ENCODE measurements around the gene AVP.

Gene AVP

GRCh38 chr20:3047486-3048419, 36.8 kb downstream of the AVP start:
- no peak for DNase-seq

DNA sequence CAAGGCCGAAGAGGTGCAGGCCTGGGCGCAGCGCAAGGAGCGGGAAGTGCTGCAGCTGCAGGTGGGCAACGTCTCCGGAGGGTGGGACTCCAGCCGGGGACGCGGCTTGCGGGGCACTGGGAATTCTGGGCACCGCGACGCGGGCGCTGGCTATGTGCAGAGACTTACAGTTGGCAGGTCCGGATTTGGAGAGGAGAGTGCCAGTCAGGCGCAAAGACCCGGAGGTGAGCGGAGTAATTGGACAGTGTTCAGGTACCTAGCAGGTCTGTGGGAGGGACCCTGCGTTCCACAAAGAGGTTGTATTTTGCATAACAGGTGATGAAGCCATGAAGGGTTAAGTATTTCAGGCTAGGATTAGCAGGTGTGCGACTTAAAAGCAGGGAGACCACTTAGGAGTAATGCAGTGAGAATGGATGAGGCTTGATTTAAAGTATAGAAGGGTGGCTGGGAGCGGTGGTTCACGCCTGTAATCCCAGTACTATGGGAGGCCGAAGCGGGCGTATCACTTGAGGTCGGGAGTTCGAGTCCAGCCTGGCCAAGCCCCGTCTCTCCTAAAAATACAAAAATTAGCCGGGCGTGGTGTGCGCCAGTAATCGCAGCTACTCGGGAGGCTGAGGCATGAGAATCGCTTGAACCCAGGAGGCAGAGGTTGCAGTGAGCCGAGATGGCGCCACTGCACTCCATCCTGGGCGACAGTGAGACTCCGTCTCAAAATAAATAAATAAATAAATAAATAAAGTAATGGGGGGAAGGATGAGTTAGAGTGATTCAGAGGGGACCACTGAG, 37.7 kb downstream of the AVP start:
- peak; percentile 68 for DNase-seq

- DNase-seq, result no peak
Observed at GRCh38 chr20:3045816-3046676, 38.5 kb downstream of the AVP start, which contains the start of gene MRPS26. Gene MRPS26 (plus strand): TSS chr20:3046052. CDS start chr20:3046069, 17 bp downstream.

DNA sequence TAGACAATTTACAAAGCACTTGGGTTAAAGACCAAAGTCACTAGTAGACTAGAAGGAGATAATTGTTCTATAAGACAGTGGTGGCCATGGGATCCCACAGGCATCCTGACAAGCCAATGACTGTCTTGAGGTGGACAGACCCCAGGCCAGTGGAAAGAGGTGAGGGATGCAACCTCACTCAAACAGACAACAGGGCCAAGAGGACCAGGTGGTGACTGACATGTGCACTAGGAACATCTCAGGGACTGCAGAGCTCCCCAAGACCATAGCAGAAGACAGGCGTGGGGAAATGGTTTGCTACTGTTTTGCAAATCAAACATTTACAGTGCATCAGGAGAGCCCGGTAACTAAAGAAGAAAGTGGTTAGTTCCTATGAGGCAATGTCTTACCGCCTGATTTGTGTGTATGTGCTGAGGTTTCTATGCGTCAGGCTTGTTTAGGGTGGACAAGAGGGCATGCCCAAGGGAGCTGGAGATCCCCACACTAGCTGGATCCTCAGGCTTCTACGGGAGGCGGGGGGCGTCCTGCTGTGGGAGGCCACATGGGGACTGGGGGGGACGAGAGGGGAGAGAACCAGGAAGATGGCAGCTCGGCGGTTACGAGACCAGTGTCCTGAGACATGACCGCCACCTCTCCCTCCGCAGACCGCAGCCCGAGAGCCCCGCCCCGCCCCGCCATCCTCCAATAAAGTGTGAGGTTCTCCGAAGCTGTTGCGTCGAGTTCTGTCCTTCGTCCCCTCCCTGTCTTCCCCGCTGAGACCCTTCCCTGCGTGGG, 39.3 kb downstream of the AVP start:
- no peak for DNase-seq

GRCh38 chr20:3044336-3044965, 40.1 kb downstream of the AVP start:
- no peak for DNase-seq

GRCh38 chr20:3043322-3043721, 41.2 kb downstream of the AVP start, which contains the start of gene GNRH2:
Gene GNRH2 (plus strand): TSS chr20:3043622. CDS start chr20:3044415, 793 bp downstream.
- no peak for DNase-seq

DNA sequence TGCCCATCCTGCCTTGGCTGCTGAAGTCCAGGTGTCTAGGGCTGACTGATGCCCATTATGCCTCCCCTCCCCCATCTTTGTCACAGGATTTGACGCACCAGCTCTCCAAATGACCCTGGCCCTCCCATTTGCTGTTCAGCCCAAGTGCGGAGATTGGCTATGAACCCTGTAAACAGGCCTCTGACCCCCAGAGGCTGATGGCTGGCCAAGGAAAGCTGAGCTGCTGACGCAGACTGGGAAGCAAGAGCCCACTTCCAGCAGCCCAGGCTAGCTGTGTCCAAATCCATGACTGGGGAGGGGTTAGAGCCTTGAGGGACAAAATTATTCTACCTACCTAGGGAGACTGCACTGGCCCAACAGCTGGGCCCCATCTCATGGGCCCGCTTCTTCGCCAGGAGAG, 41.9 kb downstream of the AVP start:
- no peak for DNase-seq

GRCh38 chr20:3041854-3042409, 42.6 kb downstream of the AVP start:
- no peak for DNase-seq

- DNase-seq, result no peak
Observed at GRCh38 chr20:3040086-3040485, 44.4 kb downstream of the AVP start.

DNA sequence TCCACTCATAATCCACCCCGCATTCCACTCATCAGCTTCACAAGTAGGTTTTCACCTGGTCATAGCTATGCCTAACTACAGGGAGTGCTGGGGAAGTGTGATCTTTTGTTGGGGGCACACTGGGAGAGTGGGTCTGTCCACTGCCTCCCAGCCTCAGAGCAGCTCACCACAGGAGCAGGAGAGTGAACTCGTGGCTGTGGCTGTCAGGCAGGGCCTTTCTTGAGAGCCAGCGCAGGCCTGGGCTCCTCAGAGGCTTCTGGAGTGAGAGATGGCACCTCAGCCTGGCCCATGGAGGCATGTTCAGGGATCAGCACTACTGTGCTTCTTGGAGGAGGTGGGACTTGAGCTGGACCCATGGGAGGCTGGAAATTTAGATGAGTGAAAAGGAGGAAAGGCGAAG, 45.1 kb downstream of the AVP start:
- no peak for DNase-seq

GRCh38 chr20:3038454-3038853, 46.1 kb downstream of the AVP start:
- DNase-seq, result no peak

DNA sequence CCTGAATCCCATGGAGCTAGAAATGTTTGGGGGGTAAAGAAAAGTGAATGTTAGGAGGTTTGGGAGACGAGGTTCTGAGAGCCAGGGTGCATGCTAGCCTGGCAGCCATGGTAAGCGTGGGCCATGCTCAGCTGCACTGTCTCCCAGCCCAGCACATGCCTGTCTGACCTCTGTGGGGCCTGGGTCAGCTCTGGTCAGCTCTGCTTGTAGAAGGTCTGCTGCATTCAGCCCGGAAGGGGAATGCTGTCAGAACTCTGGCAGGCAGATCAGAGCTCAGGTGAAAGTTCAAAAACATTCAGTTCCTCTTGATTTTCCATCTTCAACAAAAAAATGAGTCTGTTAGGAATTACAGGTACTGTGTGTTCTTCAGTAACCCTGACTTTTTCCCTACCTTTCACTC, 46.9 kb downstream of the AVP start:
- no peak for DNase-seq

GRCh38 chr20:3032624-3033023, 51.9 kb downstream of the AVP start:
- DNase-seq, result no peak
